HG03039 (cell line): Measurements from ENCODE around the gene TMIE.

Experiments
- ATAC-seq: cut with Tn5 transposase; IDR thresholded peaks from one replicate; pipeline ENCODE4 v1.9.1; 2021; ENCODE audit warnings: mild to moderate bottlenecking, moderate library complexity; ENCODE audit not compliant: unreplicated experiment

TMIE gene

GRCh38 chr3:46668591-46668990 is 32.6 kb upstream of the TMIE start:
- ATAC-seq: no peak

GRCh38 chr3:46669191-46669999 is 31.8 kb upstream of the TMIE start:
- ATAC-seq: no peak

DNA sequence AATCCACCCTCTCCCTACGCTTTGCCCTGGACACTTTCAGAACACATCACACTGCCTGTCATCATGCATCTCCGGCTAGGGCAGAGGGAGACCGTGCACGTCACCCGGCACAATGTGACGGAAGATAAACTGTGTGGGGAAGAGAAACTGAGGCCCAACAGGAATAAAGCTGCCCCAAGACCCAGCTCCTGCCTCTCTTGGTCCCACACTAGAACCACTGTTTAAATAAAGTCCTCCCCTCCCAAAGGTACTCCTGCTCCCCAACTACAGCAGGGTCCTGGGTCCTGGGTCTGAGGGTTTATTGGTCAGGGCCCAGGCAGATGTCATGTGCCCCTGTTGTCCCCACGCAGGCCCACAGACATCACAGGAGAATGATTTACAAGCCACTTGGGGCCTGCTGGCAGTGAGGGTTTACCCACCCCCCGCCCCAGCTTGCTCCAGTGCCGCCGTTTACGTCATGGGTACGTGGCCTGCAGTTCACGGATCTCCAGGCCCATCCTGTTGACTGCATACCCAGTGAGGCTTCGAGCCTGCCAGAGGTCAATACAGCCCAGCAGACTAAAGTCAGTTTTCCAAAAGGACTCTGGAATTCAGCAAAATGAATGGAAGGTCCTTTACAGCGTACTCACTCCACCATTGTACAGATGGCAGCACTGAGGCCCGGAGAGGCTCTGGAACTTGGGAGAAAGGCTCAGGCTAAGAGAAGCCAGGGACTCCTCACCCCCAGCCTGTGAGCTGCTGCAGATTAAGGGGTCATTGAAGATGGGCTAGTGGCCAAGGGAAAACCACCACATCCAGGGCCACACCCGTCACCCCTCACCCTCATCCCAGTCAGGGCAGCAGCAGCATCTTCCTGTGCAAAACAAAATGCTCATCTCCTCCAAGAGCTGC is 30.9 kb upstream of the TMIE start:
- ATAC-seq: no peak

DNA sequence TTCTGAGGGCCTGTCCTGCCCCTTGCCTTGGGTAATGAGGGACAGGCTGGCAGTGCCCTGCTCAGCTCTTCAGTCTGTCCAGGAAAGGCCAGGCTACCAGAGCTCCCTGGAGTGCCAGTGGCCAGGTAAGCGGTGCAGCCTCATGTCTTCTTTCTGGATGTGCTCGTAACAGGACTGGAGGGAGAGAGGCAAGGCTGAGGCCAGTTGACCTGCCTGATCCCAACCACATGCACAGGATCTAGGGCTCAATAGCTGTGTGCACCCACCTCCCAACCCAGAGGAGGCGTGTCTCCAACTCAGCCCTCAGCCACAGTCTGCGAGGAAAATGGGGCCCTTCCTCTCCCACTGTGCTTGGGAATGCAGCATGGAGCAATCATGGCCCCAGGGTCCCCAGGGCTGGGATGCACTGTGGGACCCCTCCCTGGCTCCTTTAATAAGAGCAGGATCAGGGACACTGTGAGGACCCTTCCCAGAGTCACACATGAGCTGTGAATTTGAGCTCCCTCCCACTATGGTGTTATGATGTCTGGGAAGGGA is 30.2 kb upstream of the TMIE start:
- no peak for ATAC-seq

GRCh38 chr3:46671541-46672348 is 29.4 kb upstream of the TMIE start:
- ATAC-seq: no peak

DNA sequence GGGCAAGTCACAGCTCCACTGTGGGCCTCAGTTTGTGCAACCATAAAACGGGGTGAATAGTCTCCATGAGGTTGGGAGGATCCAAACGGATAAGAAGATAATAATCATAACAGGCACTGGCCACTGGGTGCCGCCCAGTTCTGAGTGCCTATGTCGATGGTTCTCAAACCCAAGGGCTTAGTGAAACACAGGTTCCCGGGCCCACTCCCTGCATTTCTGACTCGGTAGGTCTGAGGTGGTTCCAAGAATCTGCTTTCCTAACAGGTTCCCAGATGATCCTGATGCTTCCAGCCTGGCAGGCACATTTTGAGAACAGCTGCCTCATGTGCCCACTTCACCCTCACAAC is 28.9 kb upstream of the TMIE start:
- ATAC-seq: no peak

DNA sequence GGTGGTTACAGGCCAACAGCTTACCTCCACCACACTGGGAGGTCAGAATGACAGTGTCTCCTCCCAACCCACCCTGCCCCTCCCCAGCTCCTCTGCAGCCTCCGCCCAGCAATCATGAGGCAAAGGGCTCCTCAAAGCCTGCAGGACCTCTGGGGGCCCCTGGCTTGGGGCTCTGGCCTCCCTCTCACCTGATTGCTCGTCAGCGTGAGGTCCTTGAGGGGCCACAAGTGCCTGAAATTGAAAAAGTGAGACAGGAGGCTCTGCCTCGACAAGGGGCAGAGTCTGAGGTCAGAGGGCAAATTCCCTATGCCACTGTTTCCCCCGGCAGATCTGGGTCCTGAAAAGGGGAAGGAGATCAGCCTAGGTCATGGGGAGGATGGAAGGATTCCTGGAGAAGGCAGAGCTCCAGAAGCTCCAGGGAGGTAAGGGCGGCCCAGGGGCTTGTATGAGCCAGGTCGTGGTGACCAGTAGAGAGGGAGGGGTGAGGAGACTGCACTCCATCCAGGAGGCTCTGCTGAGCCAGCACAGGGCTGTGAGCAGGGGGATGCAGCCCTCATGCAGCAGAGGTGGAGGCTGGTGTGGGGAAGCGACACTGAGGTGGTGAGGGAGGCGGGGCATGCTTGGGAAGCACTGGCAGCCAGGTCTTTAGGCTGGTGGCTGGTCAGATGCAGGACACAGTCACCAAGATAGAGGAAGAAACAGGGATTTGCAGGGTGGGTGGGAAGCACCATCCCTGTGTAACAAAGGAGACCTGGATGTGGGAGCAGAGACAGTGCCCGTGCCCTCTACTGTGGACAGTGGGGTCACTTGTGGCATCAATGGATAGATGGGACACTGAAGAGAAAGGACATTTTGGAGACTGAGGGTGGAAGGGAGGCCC is 27.8 kb upstream of the TMIE start:
- no peak for ATAC-seq

- ATAC-seq: no peak
Observed at GRCh38 chr3:46674031-46674845, 27.0 kb upstream of the TMIE start.

DNA sequence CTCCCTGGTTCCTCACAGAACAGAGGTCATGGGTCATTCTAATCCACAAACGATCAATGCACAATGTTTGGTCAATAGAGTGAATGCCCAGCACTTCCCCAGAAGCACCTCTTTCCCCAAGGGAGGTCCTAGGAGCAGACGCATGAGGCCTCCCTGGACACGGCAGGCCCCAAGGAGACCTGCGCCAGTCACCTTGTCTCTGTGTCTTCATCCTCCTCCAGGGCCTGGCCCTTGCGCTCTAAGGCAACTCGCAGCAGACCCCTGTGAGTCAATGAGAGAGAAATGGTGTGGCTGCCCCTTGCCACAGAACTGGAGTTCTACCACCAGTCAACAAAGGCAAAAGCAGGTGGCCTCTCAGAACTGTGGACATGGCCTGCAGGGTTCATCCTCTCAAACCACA is 25.8 kb upstream of the TMIE start:
- no peak for ATAC-seq

DNA sequence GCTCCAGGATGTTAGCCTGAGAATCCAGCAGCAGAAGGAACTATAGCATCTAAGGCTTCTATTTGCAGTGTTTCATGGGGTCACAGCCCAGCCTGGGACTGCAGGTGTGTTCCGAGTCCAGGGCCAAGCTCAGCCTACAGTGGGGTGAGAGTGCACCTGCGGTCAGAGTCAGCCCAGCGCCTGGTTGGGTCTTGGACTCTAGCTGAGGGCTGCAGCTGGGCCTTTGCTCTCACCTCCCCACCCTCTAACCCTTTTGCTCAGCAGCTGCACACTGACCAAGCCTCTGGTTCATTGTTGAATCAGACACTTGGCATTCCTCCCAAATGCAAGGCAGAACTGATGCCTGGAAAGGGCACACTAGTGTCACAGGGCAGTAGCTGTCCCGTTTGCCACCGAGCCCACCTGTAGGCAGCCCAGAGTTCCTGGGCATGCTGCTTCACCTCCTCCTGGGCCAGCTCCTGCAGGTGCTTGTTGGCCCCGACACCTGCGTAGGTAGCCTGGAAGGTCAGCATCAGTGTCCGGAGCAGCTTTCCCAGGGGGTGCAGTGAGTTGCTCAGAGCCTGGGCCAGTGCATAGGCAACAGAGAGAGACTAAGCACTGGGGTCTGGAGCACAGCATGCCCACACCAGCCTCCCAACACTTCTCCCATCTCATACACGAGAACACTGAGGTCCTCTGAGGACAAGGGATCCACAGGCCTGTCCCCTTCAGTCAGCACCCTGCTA is 25.2 kb upstream of the TMIE start:
- ATAC-seq: no peak

DNA sequence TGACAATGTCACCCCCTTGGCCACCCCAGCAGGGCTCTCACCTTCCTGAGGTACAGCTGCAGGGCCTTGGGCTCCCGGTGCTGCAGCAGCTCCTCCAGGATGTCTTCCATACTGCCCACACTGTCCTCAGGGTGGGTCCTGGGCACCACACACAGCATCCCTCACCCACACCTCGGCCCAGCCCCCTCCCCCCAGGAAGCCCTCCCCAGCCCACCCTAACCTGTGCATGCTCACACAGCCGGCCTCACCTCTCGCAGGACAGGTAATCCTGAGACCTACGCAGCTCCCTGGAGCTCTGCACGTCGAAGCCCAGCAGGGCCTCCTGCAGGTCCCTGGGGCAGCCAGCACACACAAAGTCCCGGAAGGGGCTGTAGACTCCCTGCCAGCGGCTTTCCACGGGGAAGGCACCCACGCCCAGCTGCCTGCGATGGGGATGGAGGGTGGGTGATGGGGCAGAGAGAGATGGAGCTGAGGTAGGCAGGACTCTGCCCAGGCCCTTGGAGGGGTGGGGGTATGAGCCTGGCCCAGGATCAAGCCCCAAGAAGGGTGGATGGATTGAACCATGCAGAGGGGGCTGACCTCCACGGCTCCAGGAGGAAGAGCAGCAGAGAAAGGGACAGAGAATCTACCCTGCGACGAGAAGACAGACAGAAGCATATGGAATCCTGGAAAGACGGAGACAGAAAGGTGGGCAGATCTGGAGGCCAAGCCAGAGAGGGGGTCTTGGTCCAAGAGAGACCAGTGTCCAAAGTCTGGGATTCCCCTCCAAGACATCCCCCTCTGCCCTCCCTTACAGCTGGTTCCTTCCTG is 24.4 kb upstream of the TMIE start:
- no peak for ATAC-seq

DNA sequence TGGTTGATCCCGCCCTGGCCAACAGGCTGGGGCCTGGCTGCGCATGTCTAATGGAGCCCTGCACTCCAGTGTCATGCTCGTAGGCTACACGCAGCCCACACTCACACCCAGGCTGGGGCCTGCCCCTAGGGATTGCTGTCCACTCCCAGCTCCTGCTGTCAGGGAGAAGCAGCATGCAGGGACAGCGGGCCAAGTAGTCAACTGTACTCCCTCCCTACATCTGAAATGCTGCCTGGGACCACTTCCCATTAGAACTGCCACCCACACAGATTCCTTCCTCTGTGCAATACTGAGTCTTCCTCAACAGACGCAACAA is 23.8 kb upstream of the TMIE start:
- ATAC-seq: no peak

DNA sequence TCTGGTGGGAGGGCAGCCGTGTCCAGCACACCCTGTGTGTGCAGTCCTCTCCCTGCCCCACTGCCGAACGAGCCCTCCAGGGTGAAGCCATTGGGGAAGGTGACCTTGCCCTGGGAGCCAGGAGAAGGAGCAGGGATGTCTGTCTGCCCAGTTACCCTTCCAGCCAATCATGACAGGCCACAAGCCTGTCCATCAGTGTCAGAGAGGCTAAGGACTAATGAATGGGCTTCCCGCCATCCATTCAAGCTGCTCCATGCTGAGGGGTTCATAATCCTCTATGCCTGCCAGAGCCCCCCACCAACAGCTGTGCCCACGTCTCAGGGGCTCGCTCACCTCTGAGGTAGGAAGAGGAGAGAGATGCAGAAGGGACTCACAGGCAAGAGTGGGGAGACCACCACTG is 22.9 kb upstream of the TMIE start:
- ATAC-seq: no peak

GRCh38 chr3:46679681-46680080 is 21.5 kb upstream of the TMIE start:
- ATAC-seq: no peak

DNA sequence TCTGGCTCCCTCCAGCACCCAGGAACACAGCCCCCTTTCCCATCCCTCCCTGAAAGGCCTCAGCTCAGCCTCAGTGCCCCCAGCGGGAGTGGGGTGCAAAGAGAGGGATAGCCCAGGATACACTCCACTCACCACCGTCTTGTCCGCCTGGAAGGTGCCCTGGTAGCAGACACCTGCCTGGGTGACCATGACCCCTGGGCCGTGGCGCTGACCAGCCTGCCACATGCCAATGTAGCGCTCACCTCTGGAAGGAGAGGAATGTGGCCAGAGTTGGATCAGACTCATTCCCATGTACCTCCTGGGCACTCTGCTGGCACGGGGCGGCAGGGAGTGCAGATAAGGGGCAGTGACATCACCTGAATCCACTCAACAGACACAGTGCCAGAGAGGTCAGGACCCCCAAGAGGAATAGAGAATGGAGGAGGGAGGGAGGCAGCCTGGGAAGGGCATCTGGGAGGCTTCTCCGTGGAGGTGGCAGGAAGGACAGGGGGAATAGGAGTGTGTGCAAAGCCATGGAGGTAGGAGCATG is 20.8 kb upstream of the TMIE start:
- ATAC-seq: no peak

DNA sequence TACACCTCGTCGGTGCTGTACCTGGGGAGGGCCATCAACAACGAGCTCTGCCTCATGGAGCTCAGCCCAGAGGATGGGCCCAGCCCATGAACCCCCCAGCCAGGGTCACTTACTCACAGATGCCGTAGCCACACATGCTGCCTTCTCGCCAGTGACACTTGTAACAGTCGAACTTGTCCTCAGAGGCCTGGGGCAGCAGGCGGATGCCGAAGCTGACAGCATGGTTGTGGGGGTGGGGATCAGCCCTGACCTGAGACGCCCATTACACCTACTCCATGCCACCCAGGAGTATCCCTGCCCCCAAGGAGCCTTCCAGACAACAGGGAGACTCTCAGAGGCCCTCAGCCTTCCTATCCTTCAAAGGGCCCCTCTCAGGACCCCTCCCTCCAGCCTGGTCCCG is 19.8 kb upstream of the TMIE start:
- ATAC-seq: no peak

DNA sequence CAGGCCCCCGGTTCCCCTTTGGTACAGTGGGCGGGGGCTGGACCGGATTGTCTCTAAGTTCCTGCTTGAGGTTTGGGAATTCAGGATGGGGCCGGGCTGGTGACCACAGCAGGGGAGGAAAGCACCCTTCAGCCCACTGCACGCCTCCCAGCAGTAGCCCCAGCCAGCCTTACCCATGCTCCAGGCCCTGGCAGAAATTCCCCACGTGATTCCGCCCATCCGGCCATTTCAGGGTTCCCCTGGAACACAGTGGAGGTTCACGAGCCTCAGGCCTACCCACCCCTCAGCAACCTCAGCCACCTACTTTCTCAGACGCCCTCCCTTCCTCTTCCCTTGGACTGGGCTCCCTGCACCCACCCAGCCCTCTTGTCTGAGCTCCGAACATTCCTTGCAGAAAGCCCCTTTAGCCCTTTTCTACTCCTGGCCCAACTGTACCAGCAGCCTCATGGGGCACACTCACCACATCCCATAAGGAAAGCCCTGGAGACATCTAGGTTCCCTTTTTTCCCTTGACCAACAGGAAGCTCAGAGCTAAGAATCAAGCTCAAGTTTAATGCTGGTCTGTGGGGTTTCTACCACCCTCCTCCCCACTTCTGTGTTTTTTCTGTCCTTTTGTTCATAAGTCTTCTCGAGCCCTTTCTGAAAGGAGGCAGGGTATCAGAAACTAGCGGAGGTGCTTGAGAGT is 19.2 kb upstream of the TMIE start:
- ATAC-seq: no peak
